Activated CD4-positive, alpha-beta T cell treated with anti-CD3 and anti-CD28 coated beads, Interleukin-2, amount 10 ng/mL, durations not matched to agents 7 days and 5 days (primary cell): Measurements from ENCODE around the gene SLC8B1. TPM values are rescaled to one million over a fixed set of nuclear protein-coding genes. Genes with fewer than 3 reads are reported as not detected.
A peak's percentile ranks its signal among the peaks of the same experiment; 100 is the strongest.

Experiments
- CTCF ChIA-PET: fragments of 350-600 bp; sonication (Branson Sonifier 250); formaldehyde crosslinking; loops from one replicate; lab custom pipeline; 2021; ENCODE audit warnings: antibody characterized with exemption; lab: Charles Lee
- POLR2A ChIA-PET: fragments of 350-600 bp; sonication (Branson Sonifier 250); formaldehyde crosslinking; loops from one replicate; lab custom pipeline; 2021; ENCODE audit warnings: antibody characterized with exemption; lab: Charles Lee
- DNase-seq: peaks from one replicate; pipeline ENCODE4 v3.0.0-alpha.2; 2020
- H3K27ac Mint-ChIP-seq: one replicate; pipeline ENCODE4 v1.8.0; 2021; ENCODE audit warnings: mild to moderate bottlenecking, moderate library complexity, mixed read lengths
- H3K27me3 Mint-ChIP-seq: one replicate; pipeline ENCODE4 v1.8.0; 2021; ENCODE audit warnings: mixed read lengths
- H3K36me3 Mint-ChIP-seq: one replicate; pipeline ENCODE4 v1.8.0; 2021; ENCODE audit warnings: low read depth, mixed read lengths
- H3K4me1 Mint-ChIP-seq: one replicate; pipeline ENCODE4 v1.8.0; 2021; ENCODE audit warnings: mixed read lengths
- H3K4me3 Mint-ChIP-seq: one replicate; pipeline ENCODE4 v1.8.0; 2021; ENCODE audit warnings: mild to moderate bottlenecking, moderate library complexity, mixed read lengths
- H3K9me3 Mint-ChIP-seq: one replicate; pipeline ENCODE4 v1.8.0; 2021; ENCODE audit warnings: mixed read lengths
- total RNA-seq, 2 experiments: library from RNA; stranded (reverse); gene quantifications; one replicate each; pipeline ENCODE4 v1.2.3, GENCODE V29; 2021

SLC8B1 gene
- total RNA-seq, 2 experiments from 2014 or later = 27.7 to 33.2 TPM

DNA sequence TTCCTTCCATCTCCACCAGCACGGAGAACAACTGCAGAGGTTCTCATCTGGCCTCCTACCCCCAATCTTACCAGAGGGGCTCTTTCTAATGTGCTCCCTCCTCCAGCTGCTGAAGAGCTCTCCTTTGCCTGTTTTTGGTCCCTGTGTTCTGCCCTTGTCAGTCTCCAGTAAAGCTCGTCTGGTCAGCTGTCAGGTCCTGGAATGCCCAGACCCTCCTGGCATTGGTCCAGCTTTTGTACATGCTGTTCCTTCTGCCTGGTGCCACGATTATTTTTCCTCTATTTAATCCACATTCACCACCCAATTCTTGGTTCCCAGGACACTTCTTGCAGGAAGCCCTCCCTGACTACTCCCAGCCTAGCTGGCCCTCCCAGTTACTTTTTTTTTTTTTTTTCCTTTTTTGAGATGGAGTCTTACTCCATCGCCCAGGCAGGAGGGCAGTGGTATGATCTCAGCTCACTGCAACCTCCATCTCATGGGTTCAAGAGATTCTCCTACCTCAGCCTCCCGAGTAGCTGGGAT, 6.5 kb downstream of the SLC8B1 start:
- H3K9me3 Mint-ChIP-seq = no peaks in the 10 kb centered on the region
- no peak overlapping the region for H3K27ac Mint-ChIP-seq
- ChIA-PET POLR2A (no interaction called here), CTCF (interaction anchor here (0.7 to 0.8 kb wide), 2 partner anchors 9 to 22 kb away, joined by 3 to 7 read pairs; no protein-coding TSS in a partner anchor)
- H3K27me3 Mint-ChIP-seq = no peaks in the 10 kb centered on the region
- no peak for DNase-seq
- peaks cover 17% of the 10 kb centered on the region for H3K4me1 Mint-ChIP-seq
- H3K4me3 Mint-ChIP-seq = no peak overlapping the region
- H3K36me3 Mint-ChIP-seq = peaks cover 47% of the 10 kb centered on the region

DNA sequence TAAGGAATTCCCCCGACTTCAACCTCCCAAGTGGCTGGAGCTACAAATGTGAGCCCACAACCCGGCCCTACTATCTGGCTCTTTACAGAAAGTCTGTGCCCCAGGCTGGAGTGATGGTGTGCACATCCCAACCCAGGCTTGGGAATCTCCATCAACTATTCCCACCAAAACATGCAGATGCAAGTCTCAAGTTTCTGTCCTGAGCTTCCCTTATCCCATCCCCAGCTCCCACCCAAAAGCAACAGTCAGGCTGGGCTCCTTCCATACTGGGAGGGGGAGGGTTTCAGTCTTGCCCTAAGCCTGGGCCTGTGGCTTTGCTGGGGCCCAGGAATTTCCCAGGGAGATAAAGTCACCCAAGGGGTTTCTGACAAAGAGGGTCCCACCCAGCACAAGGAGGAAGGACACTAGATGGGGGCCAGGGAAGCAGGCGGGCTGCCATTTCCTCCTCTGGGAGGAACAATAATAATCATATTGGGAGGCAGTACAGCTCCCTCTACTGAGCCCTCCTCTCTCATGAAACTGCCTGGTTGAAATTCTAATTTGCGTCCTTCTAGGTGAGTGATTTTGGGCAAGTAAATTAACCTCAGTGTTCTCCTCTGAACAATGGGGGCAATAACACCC, 8.0 kb downstream of the SLC8B1 start:
- Mint-ChIP-seq H3K27me3 (no peaks in the 10 kb centered on the region), H3K27ac (no peak overlapping the region), H3K9me3 (no peaks in the 10 kb centered on the region), H3K4me1 (peaks cover 13% of the 10 kb centered on the region), H3K4me3 (no peak overlapping the region), H3K36me3 (peaks cover 46% of the 10 kb centered on the region)
- ChIA-PET POLR2A (no interaction called here), CTCF (interaction anchor here (1.1 to 1.4 kb wide), 2 partner anchors 14 to 16 kb away, joined by 3 read pairs; no protein-coding TSS in a partner anchor)
- no peak for DNase-seq

DNA sequence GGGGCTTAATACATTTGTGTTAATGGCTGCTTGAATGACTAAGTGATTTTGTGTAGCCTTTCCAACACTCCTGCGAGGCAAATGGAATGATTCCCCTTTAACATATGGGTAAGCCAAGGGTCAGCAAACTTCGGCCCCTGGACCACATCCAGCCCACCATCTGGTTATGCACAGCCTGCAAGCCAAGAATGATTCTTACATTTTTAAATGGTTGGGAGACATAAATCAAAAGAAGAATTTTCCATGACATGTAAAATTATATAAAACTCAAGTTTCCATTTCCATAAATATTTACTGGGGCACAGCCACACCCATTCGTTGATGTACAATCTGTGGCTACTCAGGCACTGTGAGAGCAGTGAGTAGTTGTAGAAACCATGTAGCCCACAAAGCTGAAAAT, 9.0 kb downstream of the SLC8B1 start:
- Mint-ChIP-seq H3K9me3 (no peaks in the 10 kb centered on the region), H3K36me3 (peaks cover 46% of the 10 kb centered on the region), H3K27ac (no peak overlapping the region), H3K27me3 (no peaks in the 10 kb centered on the region), H3K4me3 (no peak overlapping the region), H3K4me1 (peaks cover 13% of the 10 kb centered on the region)
- DNase-seq = no peak
- ChIA-PET CTCF (interaction anchor here (1.1 to 1.4 kb wide), 2 partner anchors 15 kb away, joined by 3 read pairs; no protein-coding TSS in a partner anchor), POLR2A (no interaction called here)

DNA sequence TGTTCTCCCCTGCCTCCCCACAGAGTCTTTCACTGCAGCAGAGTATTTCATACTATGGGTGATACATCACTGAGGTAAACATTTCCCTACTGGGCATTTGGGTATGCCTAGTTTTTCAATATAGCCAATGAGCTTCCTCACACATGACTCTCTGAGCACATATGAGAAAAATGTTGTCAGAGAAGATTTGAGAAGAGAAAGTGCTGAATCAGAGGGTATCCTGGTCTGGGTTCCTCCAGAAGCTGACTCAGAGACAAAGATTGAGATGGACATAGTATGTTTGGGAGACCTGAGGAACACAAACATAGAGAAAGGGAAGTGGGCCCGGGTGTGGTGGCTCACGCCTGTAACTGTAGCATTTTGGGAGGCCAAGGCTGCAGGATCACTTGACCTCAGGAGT, 12.6 kb downstream of the SLC8B1 start:
- peaks cover 4% of the 10 kb centered on the region for H3K9me3 Mint-ChIP-seq
- ChIA-PET CTCF (no interaction called here), POLR2A (no interaction called here)
- no peak for DNase-seq
- no peak overlapping the region for H3K4me3 Mint-ChIP-seq
- H3K36me3 Mint-ChIP-seq = peaks cover 57% of the 10 kb centered on the region
- peaks cover 11% of the 10 kb centered on the region for H3K4me1 Mint-ChIP-seq
- H3K27me3 Mint-ChIP-seq = no peaks in the 10 kb centered on the region
- H3K27ac Mint-ChIP-seq = no peak overlapping the region

DNA sequence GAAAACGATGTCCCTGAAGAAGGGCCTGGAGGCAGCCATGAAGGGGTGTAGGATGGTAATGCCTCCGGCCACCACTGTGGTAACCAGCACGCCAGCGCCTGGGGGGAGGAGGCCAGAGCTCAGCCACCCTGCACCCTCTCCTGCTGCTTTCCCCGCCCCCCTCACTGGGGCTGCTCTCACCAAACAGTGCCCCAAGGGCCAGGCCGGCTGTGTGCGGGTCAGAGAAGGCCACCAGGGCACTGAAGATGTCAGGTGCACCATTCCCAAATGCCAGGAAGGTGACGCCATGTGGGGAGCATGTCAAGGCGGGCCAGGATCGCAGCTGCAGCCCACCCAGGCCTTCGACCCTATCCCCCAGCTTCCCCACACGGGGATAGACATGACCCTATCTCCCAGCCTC, 14.5 kb downstream of the SLC8B1 start:
- H3K27me3 Mint-ChIP-seq = no peaks in the 10 kb centered on the region
- H3K4me3 Mint-ChIP-seq = no peak overlapping the region
- no peak for DNase-seq
- no peak overlapping the region for H3K27ac Mint-ChIP-seq
- POLR2A ChIA-PET = no interaction called here
- CTCF ChIA-PET = no interaction called here
- H3K4me1 Mint-ChIP-seq = peaks cover 8% of the 10 kb centered on the region
- H3K9me3 Mint-ChIP-seq = peaks cover 4% of the 10 kb centered on the region
- peaks cover 51% of the 10 kb centered on the region for H3K36me3 Mint-ChIP-seq

DNA sequence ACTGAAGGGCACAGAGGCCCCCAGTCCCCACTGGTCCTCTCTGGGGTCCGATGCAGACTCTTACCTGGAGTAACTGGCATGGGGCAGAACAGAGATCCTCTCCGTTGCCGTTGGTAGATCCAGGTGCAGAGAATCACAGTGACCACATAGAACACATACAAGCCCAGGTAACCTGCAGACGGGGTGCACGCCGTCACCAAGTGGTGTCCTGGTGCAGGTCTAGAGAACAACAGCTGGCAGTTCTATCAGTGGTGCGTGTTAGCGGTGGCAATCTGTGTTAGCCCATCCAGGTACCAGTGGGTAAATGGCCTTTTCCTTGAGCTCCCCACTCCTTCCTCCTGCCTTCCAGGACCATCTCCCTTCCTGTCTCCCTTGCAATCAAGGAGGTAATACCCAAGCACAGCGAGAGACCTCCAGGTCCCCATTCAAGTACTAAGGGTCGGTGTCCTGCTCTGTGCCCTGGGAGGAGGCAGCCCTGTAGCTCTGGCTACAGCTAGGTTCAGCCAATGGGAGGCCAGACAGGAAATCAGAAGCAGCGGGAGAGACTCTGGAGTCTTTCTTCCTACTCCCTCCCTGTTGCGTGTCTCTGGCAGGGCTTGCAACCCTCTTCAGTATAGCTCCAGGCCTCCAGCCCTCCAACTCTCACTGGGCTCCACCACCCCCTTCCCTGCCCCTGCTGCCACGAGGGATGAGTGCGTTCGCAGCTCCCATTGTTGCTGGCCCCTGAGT, 15.8 kb downstream of the SLC8B1 start:
- Mint-ChIP-seq H3K4me1 (peaks cover 7% of the 10 kb centered on the region), H3K4me3 (no peak overlapping the region), H3K27ac (no peak overlapping the region), H3K27me3 (no peaks in the 10 kb centered on the region), H3K9me3 (peaks cover 4% of the 10 kb centered on the region), H3K36me3 (peaks cover 56% of the 10 kb centered on the region)
- ChIA-PET CTCF (interaction anchor here (0.8 to 1.5 kb wide), 3 partner anchors 9 to 159 kb away, joined by 3 to 7 read pairs (median 3); no protein-coding TSS in a partner anchor), POLR2A (interaction anchor here (0.6 kb wide), 1 partner anchor 339 kb away, joined by 4 read pairs; no protein-coding TSS in a partner anchor)
- no peak for DNase-seq

DNA sequence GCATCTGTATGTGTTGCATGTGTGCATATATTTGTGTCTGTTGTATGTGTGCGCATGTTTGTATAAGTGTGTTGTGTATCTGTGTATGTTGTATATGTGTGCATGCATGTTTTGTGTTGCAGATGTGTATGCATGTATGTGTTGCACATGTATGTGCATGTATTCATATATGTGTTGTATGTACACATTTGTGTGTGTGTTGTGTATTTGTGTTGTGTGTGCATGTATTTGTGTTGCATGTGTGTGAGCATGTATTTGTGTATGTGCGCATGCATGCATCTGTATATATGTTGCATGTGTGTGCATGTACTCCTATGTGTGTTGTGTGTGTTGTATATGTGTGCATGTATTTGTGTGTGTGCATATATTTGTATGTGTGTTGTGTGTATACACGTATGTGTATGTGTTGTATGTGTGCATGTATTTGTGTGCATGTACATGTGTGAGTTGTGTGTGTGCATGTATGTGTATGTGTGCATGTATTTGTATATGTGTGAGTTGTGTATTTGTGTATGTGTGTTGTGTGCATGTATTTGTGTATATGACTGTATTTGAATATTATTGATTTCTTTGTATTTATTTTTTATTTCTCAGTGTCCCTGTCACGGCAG, 16.8 kb downstream of the SLC8B1 start:
- H3K9me3 Mint-ChIP-seq = peaks cover 4% of the 10 kb centered on the region
- DNase-seq = no peak
- no peaks in the 10 kb centered on the region for H3K27me3 Mint-ChIP-seq
- CTCF ChIA-PET = interaction anchor here (1.5 kb wide), 1 partner anchor 10 kb away, joined by 7 read pairs; no protein-coding TSS in a partner anchor
- POLR2A ChIA-PET = no interaction called here
- H3K36me3 Mint-ChIP-seq = peaks cover 56% of the 10 kb centered on the region
- no peak overlapping the region for H3K27ac Mint-ChIP-seq
- no peak overlapping the region for H3K4me3 Mint-ChIP-seq
- H3K4me1 Mint-ChIP-seq = peaks cover 5% of the 10 kb centered on the region

DNA sequence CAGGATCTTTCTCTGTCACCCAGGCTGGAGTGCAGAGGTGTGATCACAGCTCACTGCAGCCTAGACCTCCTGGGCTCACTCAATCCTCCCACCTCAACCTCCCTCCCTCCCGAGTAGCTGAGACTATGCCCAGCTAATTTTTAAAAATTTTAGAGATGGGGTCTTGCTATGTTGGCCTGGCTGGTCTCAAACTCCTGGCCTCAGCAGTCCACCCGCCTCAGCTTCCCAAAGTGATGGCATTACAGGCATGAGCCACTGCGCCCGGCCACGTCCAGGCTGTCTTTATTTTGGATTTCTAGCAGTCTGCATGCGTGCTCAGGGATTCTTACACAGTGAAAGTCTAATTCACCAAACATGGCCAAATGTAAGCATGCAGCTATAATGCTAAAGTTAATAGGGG, 17.8 kb downstream of the SLC8B1 start:
- no peaks in the 10 kb centered on the region for H3K27me3 Mint-ChIP-seq
- CTCF ChIA-PET = interaction anchor here (1.3 kb wide), 1 partner anchor 15 kb away, joined by 4 read pairs; no protein-coding TSS in a partner anchor
- H3K9me3 Mint-ChIP-seq = peaks cover 4% of the 10 kb centered on the region
- DNase-seq = no peak
- POLR2A ChIA-PET = no interaction called here
- H3K36me3 Mint-ChIP-seq = peaks cover 51% of the 10 kb centered on the region
- no peak overlapping the region for H3K27ac Mint-ChIP-seq
- no peak overlapping the region for H3K4me3 Mint-ChIP-seq
- H3K4me1 Mint-ChIP-seq = no peaks in the 10 kb centered on the region

DNA sequence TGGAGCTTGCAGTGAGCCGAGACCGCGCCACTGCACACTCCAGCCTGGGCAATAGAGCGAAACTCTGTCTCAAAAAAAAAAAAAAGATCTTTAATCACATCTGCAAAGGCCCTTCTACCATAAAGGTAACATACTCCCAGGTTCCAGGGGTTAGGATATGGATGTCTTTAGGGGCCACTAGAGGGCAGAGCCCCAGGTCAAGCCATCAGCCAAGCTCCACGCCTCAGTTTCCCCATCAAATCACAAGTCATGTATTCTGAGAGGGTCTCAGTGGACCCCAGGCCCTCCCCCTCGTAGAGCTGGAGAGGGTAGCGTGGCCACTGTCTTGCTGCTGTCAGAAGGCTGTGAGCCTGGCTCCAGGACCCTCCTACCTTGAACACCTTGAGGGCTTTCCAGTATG, 18.8 kb downstream of the SLC8B1 start:
- no peak for DNase-seq
- Mint-ChIP-seq H3K27me3 (no peaks in the 10 kb centered on the region), H3K4me1 (no peaks in the 10 kb centered on the region), H3K27ac (no peak overlapping the region), H3K36me3 (peaks cover 49% of the 10 kb centered on the region), H3K9me3 (peaks cover 4% of the 10 kb centered on the region), H3K4me3 (no peak overlapping the region)
- ChIA-PET CTCF (interaction anchor here (0.8 to 1.3 kb wide), 2 partner anchors 16 to 31 kb away, joined by 4 read pairs; no protein-coding TSS in a partner anchor), POLR2A (no interaction called here)

DNA sequence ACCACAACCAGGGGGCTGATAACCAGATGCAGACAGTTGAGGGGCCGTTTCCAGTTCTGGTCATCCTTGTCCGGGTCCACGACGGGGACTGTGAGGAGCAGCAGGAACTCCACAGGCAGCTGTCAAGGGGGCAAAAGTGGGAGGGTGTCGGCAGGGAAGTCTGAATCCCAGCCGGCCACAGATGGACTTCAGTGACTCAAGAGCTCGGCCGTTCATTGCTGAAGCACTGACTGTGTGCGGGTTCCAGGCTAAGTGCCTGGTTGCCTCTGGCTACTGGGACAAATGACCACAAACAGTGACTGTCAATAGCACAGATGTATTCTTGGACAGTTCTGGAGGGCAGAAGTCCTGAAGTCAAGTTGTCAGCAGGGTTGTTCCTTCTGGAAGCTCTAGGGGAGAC, 19.6 kb downstream of the SLC8B1 start:
- Mint-ChIP-seq H3K9me3 (peaks cover 4% of the 10 kb centered on the region), H3K4me3 (no peak overlapping the region), H3K27me3 (no peaks in the 10 kb centered on the region), H3K36me3 (peaks cover 49% of the 10 kb centered on the region), H3K27ac (no peak overlapping the region), H3K4me1 (peaks cover 2% of the 10 kb centered on the region)
- ChIA-PET CTCF (no interaction called here), POLR2A (no interaction called here)
- no peak for DNase-seq

DNA sequence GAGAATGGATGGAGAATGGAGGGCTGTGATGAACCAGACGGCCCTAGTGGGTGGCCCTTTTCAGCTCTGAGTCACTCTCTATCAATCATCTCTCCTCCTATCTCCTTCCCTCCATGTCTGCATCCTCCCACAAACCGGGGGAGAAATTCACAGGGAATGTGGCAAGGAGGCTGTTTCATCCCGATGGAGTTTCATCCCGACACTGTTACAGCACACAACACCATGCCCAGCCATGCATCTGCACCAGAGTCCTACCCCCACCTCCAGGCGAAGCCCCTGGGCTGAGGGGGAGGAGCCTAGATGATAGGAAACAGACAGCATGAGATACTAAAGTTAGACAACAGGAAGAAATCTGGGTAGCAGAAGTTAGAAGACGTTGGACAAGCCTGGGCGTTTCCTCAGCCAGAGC, 20.8 kb downstream of the SLC8B1 start:
- POLR2A ChIA-PET = no interaction called here
- no peak for DNase-seq
- Mint-ChIP-seq H3K27ac (peak overlapping the region; percentile 3), H3K27me3 (no peaks in the 10 kb centered on the region), H3K9me3 (peaks cover 4% of the 10 kb centered on the region), H3K36me3 (peaks cover 39% of the 10 kb centered on the region), H3K4me3 (no peak overlapping the region), H3K4me1 (peaks cover 2% of the 10 kb centered on the region)
- CTCF ChIA-PET = interaction anchor here (1.5 kb wide), 1 partner anchor 12 kb away, joined by 5 read pairs; no protein-coding TSS in a partner anchor

DNA sequence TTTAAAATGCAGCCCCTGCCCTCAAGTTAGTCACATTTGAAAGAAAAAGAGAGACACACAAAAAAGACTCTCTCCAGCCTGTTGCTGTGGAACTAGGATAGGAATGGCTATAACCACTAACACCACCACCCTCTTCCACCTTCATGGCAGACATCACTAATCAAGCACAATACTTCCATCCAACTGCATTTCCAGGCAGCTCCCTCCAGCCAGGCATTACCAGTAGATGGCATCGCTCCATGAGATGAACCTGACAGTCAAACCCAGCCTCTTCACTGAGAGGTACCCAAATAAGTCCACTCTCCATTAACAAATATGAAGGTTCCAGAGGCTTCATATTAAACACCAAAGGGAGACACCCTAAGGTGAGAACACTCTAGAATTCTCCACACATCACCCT, 24.4 kb downstream of the SLC8B1 start:
- no peak overlapping the region for H3K4me3 Mint-ChIP-seq
- ChIA-PET CTCF (interaction anchor here (0.6 to 2.5 kb wide), 4 partner anchors 9 to 281 kb away, joined by 3 to 12 read pairs (median 3); no protein-coding TSS in a partner anchor), POLR2A (no interaction called here)
- DNase-seq = no peak
- H3K27ac Mint-ChIP-seq = no peak overlapping the region
- H3K4me1 Mint-ChIP-seq = peaks cover 2% of the 10 kb centered on the region
- peaks cover 31% of the 10 kb centered on the region for H3K36me3 Mint-ChIP-seq
- H3K9me3 Mint-ChIP-seq = no peaks in the 10 kb centered on the region
- H3K27me3 Mint-ChIP-seq = no peaks in the 10 kb centered on the region
